ENCODE data around the gene RNLS. TPM values are rescaled to one million over a fixed set of nuclear protein-coding genes. Genes with fewer than 3 reads are reported as not detected.

The RNLS gene
- total RNA-seq, 1 experiment from 2014 or later = not detected

DNA sequence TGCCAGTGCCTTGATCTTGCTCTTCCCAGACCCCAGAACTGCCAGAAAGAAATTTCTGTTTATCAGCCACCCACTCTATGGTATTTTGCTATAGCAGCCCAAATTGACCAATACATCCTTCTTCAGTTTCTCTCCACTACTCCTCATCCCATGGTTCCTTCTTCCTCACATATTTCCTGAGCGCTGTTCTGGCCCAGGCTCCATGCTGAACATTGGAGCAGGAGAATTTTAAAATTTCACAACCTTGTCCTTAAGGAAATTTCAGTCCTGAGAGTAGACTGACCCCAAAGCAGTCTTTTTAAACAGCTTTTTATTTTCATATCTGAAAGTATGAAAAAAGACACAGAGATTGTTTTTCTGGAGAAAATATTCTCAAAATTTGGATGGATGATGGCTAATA lies 297.1 kb downstream of the RNLS start:
- RAD21 ChIA-PET (ENCODE audit: low non-redundant PET in 1 of 2, low total read pairs in 2 of 2, uncharacterized antibody in 2 of 2, unreplicated experiment in 2 of 2) = no interaction called here
- no peak for TF ChIP-seq RAD21 (IDR thresholded peaks at IDR 0.05; ENCODE audit: low read depth)
- TF ChIP-seq JUND (IDR thresholded peaks at IDR 0.05) = no peak
- TF ChIP-seq POLR2A (IDR thresholded peaks at IDR 0.05; ENCODE audit: borderline replicate concordance, extremely low read depth, insufficient read depth, insufficient read length) = no peak
- no peak for TF ChIP-seq ELF1 (IDR thresholded peaks at IDR 0.05; ENCODE audit: borderline replicate concordance, low read depth)
- TF ChIP-seq REST (IDR thresholded peaks at IDR 0.05; ENCODE audit: low read depth) = no peak
- TF ChIP-seq SP1 (IDR thresholded peaks at IDR 0.05; ENCODE audit: low read depth) = no peak
- TF ChIP-seq FOSL1 (IDR thresholded peaks at IDR 0.05; ENCODE audit: low read depth) = no peak
- no peak for TF ChIP-seq POLR2AphosphoS5 (IDR thresholded peaks at IDR 0.05; ENCODE audit: low read depth, low read length)
- no peak for TF ChIP-seq TCF7L2 (IDR thresholded peaks at IDR 0.05; ENCODE audit: borderline replicate concordance, extremely low read depth, insufficient read depth, insufficient read length)
- TF ChIP-seq EGR1 (IDR thresholded peaks at IDR 0.05; ENCODE audit: low read depth) = no peak

More for the DNA sequence above, 297.1 kb downstream of the RNLS start:
- no peaks in the 10 kb centered on the region for H3K79me2 ChIP-seq (ENCODE audit: insufficient read depth, low read length)
- BruUV-seq (replicated peaks) = no TSS peak
- H2AFZ ChIP-seq (ENCODE audit: low read depth, low read length, poor library complexity, severe bottlenecking) = no peak overlapping the region
- H3K4me1 ChIP-seq (ENCODE audit: control insufficient read depth in 1 of 2, insufficient read depth in 2 of 2, low read length in 2 of 2) = no peaks in the 10 kb centered on the region; a peak in 1 of 4 replicates
- H3K4me2 ChIP-seq (ENCODE audit: low read length) = no peak overlapping the region
- DNase-seq (ENCODE audit: low read depth, low spot score) (no peak), ATAC-seq (no peak)
- no peak overlapping the region for H3K27ac ChIP-seq (ENCODE audit: low read depth, low read length)
- no peak overlapping the region for H3K9ac ChIP-seq (ENCODE audit: low read length)
- H3K9me2 ChIP-seq (ENCODE audit: insufficient read depth) = no peaks in the 10 kb centered on the region
- POLR2A ChIA-PET = no interaction called here
- CTCF ChIA-PET = no interaction called here
- H3K27me3 ChIP-seq (ENCODE audit: insufficient read depth, low read length) = no peaks in the 10 kb centered on the region
- no peaks in the 10 kb centered on the region for H3K36me3 ChIP-seq (ENCODE audit: control insufficient read depth in 1 of 2, insufficient read depth in 2 of 2, low read length in 2 of 2)
- no peaks in the 10 kb centered on the region for H3K9me3 ChIP-seq (ENCODE audit: control insufficient read depth in 1 of 2, insufficient read depth in 1 of 2, low read depth in 1 of 2, low read length in 2 of 2)
- H3K4me3 ChIP-seq (replicated peaks in 1 of 2; ENCODE audit: low read depth in 1 of 2, low read length in 2 of 2) = no peak overlapping the region
- no peaks in the 10 kb centered on the region for H4K20me1 ChIP-seq (ENCODE audit: insufficient read depth)
- intact Hi-C loops (cut with micrococcal nuclease) = no loop called here

All from HCT116 (cell line).